Smooth muscle cell (in vitro differentiated cells): ENCODE data around the gene HBB. TPM values are rescaled to one million over a fixed set of nuclear protein-coding genes. Genes with fewer than 3 reads are reported as not detected.
"Not testable (repeated sequence)": the region's sequence is repeated elsewhere in the genome, so short reads cannot be mapped to it uniquely, and the experiment has no call there.

ENCODE experiments used
- DNase-seq: peaks from one replicate; lab custom pipeline; 2025; ENCODE audit not compliant: unreplicated experiment; lab: John Stamatoyannopoulos, UW
- H2AFZ ChIP-seq: fragments of 200-600 bp; sonication (generic); 2 replicates; pipeline ENCODE4 v1.6.0; 2016; ENCODE audit warnings: antibody characterized with exemption, low read depth, mild to moderate bottlenecking
- H3F3A ChIP-seq: fragments of 200-600 bp; sonication (generic); 2 replicates; pipeline ENCODE4 v1.6.0; 2017; ENCODE audit warnings: antibody characterized with exemption, low read depth
- H3K27ac ChIP-seq: fragments of 200-600 bp; sonication (generic); 2 replicates; pipeline ENCODE4 v1.5.1; 2016; ENCODE audit warnings: low read depth, mild to moderate bottlenecking
- H3K27me3 ChIP-seq: fragments of 200-600 bp; sonication (generic); 2 replicates; pipeline ENCODE4 v1.6.1; 2016; ENCODE audit warnings: low read depth, mild to moderate bottlenecking
- H3K36me3 ChIP-seq: fragments of 200-600 bp; sonication (generic); 2 replicates; pipeline ENCODE4 v1.5.1; 2016; ENCODE audit warnings: low read depth
- H3K4me1 ChIP-seq: fragments of 200-600 bp; sonication (generic); 2 replicates; pipeline ENCODE4 v1.5.1; 2016; ENCODE audit warnings: low read depth
- H3K4me2 ChIP-seq: fragments of 200-600 bp; sonication (generic); 2 replicates; pipeline ENCODE4 v1.6.0; 2016; ENCODE audit warnings: mild to moderate bottlenecking
- H3K4me3 ChIP-seq: fragments of 200-600 bp; sonication (generic); 2 replicates; pipeline ENCODE4 v1.5.1; 2016; ENCODE audit warnings: mild to moderate bottlenecking
- H3K79me2 ChIP-seq: fragments of 200-600 bp; sonication (generic); 2 replicates; pipeline ENCODE4 v1.6.0; 2016; ENCODE audit warnings: low read depth, mild to moderate bottlenecking
- H3K9ac ChIP-seq: fragments of 200-600 bp; sonication (generic); 2 replicates; pipeline ENCODE4 v1.6.0; 2016; ENCODE audit warnings: low read depth
- H3K9me3 ChIP-seq: fragments of 200-600 bp; sonication (generic); replicated peaks from 2 replicates; pipeline ENCODE4 v1.5.1; 2016; ENCODE audit warnings: low read depth
- H4K20me1 ChIP-seq: fragments of 200-600 bp; sonication (generic); 2 replicates; pipeline ENCODE4 v1.6.0; 2016; ENCODE audit warnings: low read depth
- CTCF ChIP-seq: fragments of 200-600 bp; sonication (generic); IDR thresholded peaks from 2 replicates; pipeline ENCODE4 v1.5.1; 2017; ENCODE audit warnings: borderline replicate concordance, mild to moderate bottlenecking, antibody characterized with exemption; ENCODE audit not compliant: insufficient read depth, poor library complexity, severe bottlenecking
- WGBS: methylation state at CpG from one replicate; pipeline ENCODE4 v1.1.7; 2016; ENCODE audit warnings: low lambda C conversion rate; 5-methylcytosine and 5-hydroxymethylcytosine counted together
- polyA plus RNA-seq: library from polyadenylated mRNA; unstranded; fragments of >200 nt; fragmentation: Nextera tagmentation; extraction: Ambion mirVana; gene quantifications from 2 replicates; pipeline ENCODE4 v1.2.1, GENCODE V29; 2016
- total RNA-seq: library from RNA; depleted of rRNA; stranded (reverse); fragments of >200 nt; gene quantifications from 2 replicates; pipeline ENCODE4 v1.2.3, GENCODE V29; 2014

Gene HBB
- total and polyA plus RNA-seq, 2 experiments from 2014 or later, result not detected

DNA sequence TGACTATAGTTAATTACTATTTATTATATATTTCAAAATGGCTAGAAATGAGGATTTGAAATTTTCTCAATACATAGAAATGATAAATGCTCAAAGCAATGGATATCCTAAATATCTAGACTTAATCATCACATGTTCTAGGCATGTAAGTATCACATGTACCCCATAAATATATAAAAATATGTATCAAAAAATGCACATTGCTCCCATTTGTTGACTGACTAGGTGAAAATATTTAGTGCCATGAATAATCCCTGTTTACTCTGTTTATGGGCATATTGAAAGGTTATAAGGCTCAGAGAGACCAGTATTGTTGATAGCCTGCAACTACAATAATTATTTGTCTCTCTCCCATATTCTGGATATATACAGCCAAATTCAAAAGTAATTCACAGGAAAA lies 39.7 kb upstream of the HBB start:
- Histone ChIP-seq H3F3A (no peaks in the 10 kb centered on the region), H3K79me2 (no peaks in the 10 kb centered on the region), H3K4me3 (no peak overlapping the region), H3K36me3 (no peaks in the 10 kb centered on the region), H4K20me1 (no peaks in the 10 kb centered on the region), H3K4me1 (no peaks in the 10 kb centered on the region), H3K27me3 (no peaks in the 10 kb centered on the region), H2AFZ (no peak overlapping the region), H3K9me3 (no peaks in the 10 kb centered on the region), H3K9ac (no peak overlapping the region), H3K4me2 (no peak overlapping the region), H3K27ac (no peak overlapping the region)
- DNase-seq, result no peak
- TF ChIP-seq CTCF, result no peak

GRCh38 chr11:5265832-5266231 lies 39.0 kb upstream of the HBB start:
- Histone ChIP-seq H3K4me1 (no peaks in the 10 kb centered on the region), H3K4me2 (no peak overlapping the region), H3K36me3 (no peaks in the 10 kb centered on the region), H3K9me3 (no peaks in the 10 kb centered on the region), H4K20me1 (no peaks in the 10 kb centered on the region), H3K27me3 (no peaks in the 10 kb centered on the region), H3K9ac (no peak overlapping the region), H3K27ac (no peak overlapping the region), H3K4me3 (no peak overlapping the region), H2AFZ (no peak overlapping the region), H3F3A (no peaks in the 10 kb centered on the region), H3K79me2 (no peaks in the 10 kb centered on the region)
- 44% methylated on average over 2 of the region's 2 CpGs for WGBS
- no peak for TF ChIP-seq CTCF
- DNase-seq, result no peak

- Histone ChIP-seq H3F3A (no peaks in the 10 kb centered on the region), H2AFZ (no peak overlapping the region), H4K20me1 (no peaks in the 10 kb centered on the region), H3K27ac (no peak overlapping the region), H3K27me3 (no peaks in the 10 kb centered on the region), H3K4me2 (no peak overlapping the region), H3K79me2 (no peaks in the 10 kb centered on the region), H3K9me3 (no peaks in the 10 kb centered on the region), H3K4me1 (no peaks in the 10 kb centered on the region), H3K9ac (no peak overlapping the region), H3K4me3 (no peak overlapping the region), H3K36me3 (no peaks in the 10 kb centered on the region)
- DNase-seq, result no peak
- 54% methylated on average over 7 of the region's 7 CpGs for WGBS
- TF ChIP-seq CTCF, result no peak
These were observed 31.8 kb upstream of the HBB start for GRCh38 chr11:5258543-5259262.

- H3K79me2 ChIP-seq, result no peaks in the 10 kb centered on the region
- H3K36me3 ChIP-seq, result no peaks in the 10 kb centered on the region
- no peaks in the 10 kb centered on the region for H3K4me1 ChIP-seq
- no peaks in the 10 kb centered on the region for H4K20me1 ChIP-seq
- TF ChIP-seq CTCF, result no peak
- H3K27me3 ChIP-seq, result no peaks in the 10 kb centered on the region
- WGBS, result 48% methylated on average over 2 of the region's 2 CpGs
- H3K4me3 ChIP-seq, result no peak overlapping the region
- H3K4me2 ChIP-seq, result no peak overlapping the region
- no peak overlapping the region for H3K27ac ChIP-seq
- H3F3A ChIP-seq, result no peaks in the 10 kb centered on the region
- no peaks in the 10 kb centered on the region for H3K9me3 ChIP-seq
- no peak overlapping the region for H3K9ac ChIP-seq
- H2AFZ ChIP-seq, result no peak overlapping the region
- DNase-seq, result no peak
These were observed 30.4 kb upstream of the HBB start for GRCh38 chr11:5257296-5257695.

DNA sequence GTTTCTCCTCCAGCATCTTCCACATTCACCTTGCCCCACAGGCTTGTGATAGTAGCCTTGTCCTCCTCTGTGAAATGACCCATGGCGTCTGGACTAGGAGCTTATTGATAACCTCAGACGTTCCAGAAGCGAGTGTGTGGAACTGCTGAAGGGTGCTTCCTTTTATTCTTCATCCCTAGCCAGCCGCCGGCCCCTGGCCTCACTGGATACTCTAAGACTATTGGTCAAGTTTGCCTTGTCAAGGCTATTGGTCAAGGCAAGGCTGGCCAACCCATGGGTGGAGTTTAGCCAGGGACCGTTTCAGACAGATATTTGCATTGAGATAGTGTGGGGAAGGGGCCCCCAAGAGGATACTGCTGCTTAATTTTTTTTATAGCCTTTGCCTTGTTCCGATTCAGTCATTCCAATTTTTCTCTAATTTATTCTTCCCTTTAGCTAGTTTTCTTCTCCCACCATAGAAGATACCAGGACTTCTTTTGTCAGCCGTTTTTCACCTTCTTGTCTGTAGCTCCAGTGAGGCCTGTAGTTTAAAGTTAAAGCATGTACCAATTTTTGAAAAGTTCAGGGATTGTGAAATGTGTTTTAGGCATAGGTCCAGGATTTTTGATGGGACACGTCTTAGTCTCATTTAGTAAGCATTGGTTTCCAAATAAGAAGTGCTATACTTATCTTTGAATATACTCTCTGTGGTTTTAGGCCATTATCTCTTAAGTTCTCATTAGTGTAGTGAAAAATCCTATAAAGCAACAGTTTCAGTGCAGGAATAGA lies 28.0 kb upstream of the HBB start, which contains the start of gene HBG2:
HBG2 (minus strand) TSS at position 136 of the 768 bp plus-strand sequence; CDS start at position 83, 53 bp downstream.
- not testable (repeated sequence) for H3F3A ChIP-seq, H3K36me3 ChIP-seq, H3K4me3 ChIP-seq, H3K9ac ChIP-seq, H4K20me1 ChIP-seq, H3K9me3 ChIP-seq, H3K4me1 ChIP-seq, H3K4me2 ChIP-seq, H3K79me2 ChIP-seq, H3K27me3 ChIP-seq, DNase-seq, H3K27ac ChIP-seq, H2AFZ ChIP-seq
- 86% methylated on average over 4 of the region's 9 CpGs for WGBS
